Breast epithelium (tissue), 4 donors: Measurements from ENCODE around the gene CACNA2D3. TPM values are rescaled to one million over a fixed set of nuclear protein-coding genes. Genes with fewer than 3 reads are reported as not detected.

ENCODE experiments used
- DNase-seq, 2 donors: peaks; one replicate each; pipeline ENCODE4 v3.0.0-alpha.2; 2019; ENCODE audit warnings: low spot score in 2 of 2
- H3K27ac ChIP-seq, 2 donors: fragments of 200-600 bp; sonication (generic) in 1 of 2; one replicate each; pipeline ENCODE4 v1.5.1; 2016 to 2019; ENCODE audit warnings: mild to moderate bottlenecking in 1 of 2
- H3K27me3 ChIP-seq, 2 donors: fragments of 200-600 bp; sonication (generic) in 1 of 2; one replicate each; pipeline versions ENCODE4 v1.5.1 to v1.6.0; 2017 to 2019; ENCODE audit warnings: control low read depth in 1 of 2, mild to moderate bottlenecking in 1 of 2
- H3K36me3 ChIP-seq: fragments of 200-600 bp; one replicate; pipeline ENCODE4 v1.5.1; 2019
- H3K4me1 ChIP-seq, 2 donors: fragments of 200-600 bp; sonication (generic); one replicate each; pipeline ENCODE4 v1.5.1; 2016 to 2019; ENCODE audit warnings: control low read depth in 1 of 2
- H3K4me3 ChIP-seq, 3 donors: fragments of 200-600 bp; sonication (generic); 1 replicate in 2 of 3; 2 replicates in 1 of 3; pipeline ENCODE4 v1.5.1; 2016 to 2019; ENCODE audit warnings: mild to moderate bottlenecking in 3 of 3, moderate library complexity in 2 of 3
- H3K9me3 ChIP-seq, 2 donors: fragments of 200-600 bp; sonication (generic) in 1 of 2; one replicate each; pipeline ENCODE4 v1.5.1; 2016 to 2019; ENCODE audit warnings: control low read depth in 1 of 2
- CTCF ChIP-seq, 3 donors: fragments of 450-650 bp; IDR thresholded peaks; one replicate each; pipeline ENCODE4 v1.5.1; 2016 to 2017; ENCODE audit warnings: antibody characterized with exemption in 3 of 3, mild to moderate bottlenecking in 3 of 3, moderate library complexity in 3 of 3
- POLR2A ChIP-seq: fragments of 450-650 bp; IDR thresholded peaks from one replicate; pipeline ENCODE4 v1.6.1; 2016; ENCODE audit warnings: antibody characterized with exemption, mild to moderate bottlenecking, moderate library complexity
- POLR2AphosphoS5 ChIP-seq, 3 donors: sonication (generic); formaldehyde crosslinking; IDR thresholded peaks; one replicate each; pipeline ENCODE4 v1.6.1; 2017; ENCODE audit warnings: antibody characterized with exemption in 3 of 3
- intact Hi-C: fragments of 100-400 bp; cut with DNase I; formaldehyde crosslinking; loops from one replicate; pipeline ENCODE4 v1.15.1; 2023; ENCODE audit warnings: low total_unique reads
- total RNA-seq, 3 donors: library from RNA; depleted of rRNA; stranded (reverse); fragments of >200 nt; gene quantifications; one replicate each; pipeline ENCODE4 v1.1.0, GENCODE V29; 2016

The CACNA2D3 gene
- total RNA-seq, 3 donors from 2014 or later: 0.59 to 3.4 (median 2.3) TPM

GRCh38 chr3:55000953-55001352 is 878.6 kb downstream of the CACNA2D3 start:
- intact Hi-C loops: no loop called here
- Histone ChIP-seq H3K36me3 (no peaks in the 10 kb centered on the region), H3K9me3 (no peaks in the 10 kb centered on the region), H3K27ac (no peak overlapping the region), H3K27me3 (no peaks in the 10 kb centered on the region), H3K4me1 (no peaks in the 10 kb centered on the region), H3K4me3 (no peak overlapping the region)
- DNase-seq: no peak
- TF ChIP-seq CTCF (IDR thresholded peaks at IDR 0.05): no peak
- no peak for TF ChIP-seq POLR2A
- no peak for TF ChIP-seq POLR2AphosphoS5 (IDR thresholded peaks at IDR 0.05)

GRCh38 chr3:55002416-55002930 is 880.1 kb downstream of the CACNA2D3 start:
- TF ChIP-seq POLR2A (no peak), CTCF (IDR thresholded peaks at IDR 0.05) (no peak), POLR2AphosphoS5 (IDR thresholded peaks at IDR 0.05) (no peak)
- H3K36me3 ChIP-seq: no peaks in the 10 kb centered on the region
- no peak overlapping the region for H3K27ac ChIP-seq
- intact Hi-C loops: no loop called here
- no peaks in the 10 kb centered on the region for H3K27me3 ChIP-seq
- H3K4me3 ChIP-seq: no peak overlapping the region
- H3K4me1 ChIP-seq: no peaks in the 10 kb centered on the region
- H3K9me3 ChIP-seq: no peaks in the 10 kb centered on the region
- DNase-seq: no peak

GRCh38 chr3:55006244-55006676 is 883.9 kb downstream of the CACNA2D3 start:
- H3K27me3 ChIP-seq: no peaks in the 10 kb centered on the region
- no peaks in the 10 kb centered on the region for H3K9me3 ChIP-seq
- H3K4me1 ChIP-seq: no peaks in the 10 kb centered on the region
- TF ChIP-seq POLR2AphosphoS5 (IDR thresholded peaks at IDR 0.05): no peak
- no peak for TF ChIP-seq POLR2A
- TF ChIP-seq CTCF (IDR thresholded peaks at IDR 0.05): no peak
- intact Hi-C loops: no loop called here
- no peak overlapping the region for H3K27ac ChIP-seq
- H3K4me3 ChIP-seq: no peak overlapping the region
- DNase-seq: no peak
- no peaks in the 10 kb centered on the region for H3K36me3 ChIP-seq

GRCh38 chr3:55007971-55008370 is 885.6 kb downstream of the CACNA2D3 start:
- H3K27ac ChIP-seq: no peak overlapping the region
- no peaks in the 10 kb centered on the region for H3K36me3 ChIP-seq
- H3K27me3 ChIP-seq: no peaks in the 10 kb centered on the region
- no peak for DNase-seq
- H3K4me3 ChIP-seq: no peak overlapping the region
- TF ChIP-seq POLR2AphosphoS5 (IDR thresholded peaks at IDR 0.05) (no peak), POLR2A (no peak), CTCF (IDR thresholded peaks at IDR 0.05) (no peak)
- no peaks in the 10 kb centered on the region for H3K9me3 ChIP-seq
- H3K4me1 ChIP-seq: no peaks in the 10 kb centered on the region
- intact Hi-C loops: no loop called here

- H3K9me3 ChIP-seq: no peaks in the 10 kb centered on the region
- no peak overlapping the region for H3K4me3 ChIP-seq
- no peaks in the 10 kb centered on the region for H3K4me1 ChIP-seq
- no peak for DNase-seq
- no peak overlapping the region for H3K27ac ChIP-seq
- TF ChIP-seq POLR2A: no peak
- TF ChIP-seq POLR2AphosphoS5 (IDR thresholded peaks at IDR 0.05): no peak
- TF ChIP-seq CTCF (IDR thresholded peaks at IDR 0.05): no peak
- no peaks in the 10 kb centered on the region for H3K27me3 ChIP-seq
- no peaks in the 10 kb centered on the region for H3K36me3 ChIP-seq
- intact Hi-C loops: no loop called here
These were observed 887.0 kb downstream of the CACNA2D3 start for GRCh38 chr3:55009372-55009771.
